HCT116 (cell line): ENCODE results near the gene NDUFAF5.

Experiments used
- CTCF ChIP-seq, 3 experiments: fragments of 200-600 bp in 1 of 3; sonication (generic) in 1 of 3; IDR thresholded peaks in 2 of 3; conservative IDR thresholded peaks in 1 of 3; 2 replicates each; pipeline ENCODE4 v1.5.1; 2012 to 2017; ENCODE audit warnings: low read depth in 2 of 3, low read length in 2 of 3, antibody characterized with exemption in 1 of 3, borderline replicate concordance in 1 of 3, control low read depth in 1 of 3, mild to moderate bottlenecking in 1 of 3, mixed read lengths in 1 of 3, mixed run types in 1 of 3, moderate library complexity in 1 of 3; ENCODE audit not compliant: insufficient read depth in 1 of 3
- EZH2 ChIP-seq: fragments of 200-600 bp; sonication (generic); IDR thresholded peaks from 2 replicates; pipeline ENCODE4 v1.6.1; 2017; ENCODE audit warnings: antibody characterized with exemption, mixed run types
- EZH2phosphoT487 ChIP-seq: fragments of 200-600 bp; IDR thresholded peaks from 2 replicates; pipeline ENCODE4 v1.6.1; 2018; ENCODE audit warnings: antibody characterized with exemption, borderline replicate concordance
- POLR2A ChIP-seq: IDR thresholded peaks from 2 replicates; pipeline ENCODE4 v1.7.0; 2011; ENCODE audit warnings: borderline replicate concordance; ENCODE audit not compliant: insufficient read depth, insufficient read length; ENCODE audit errors: extremely low read depth
- SP1 ChIP-seq: IDR thresholded peaks from 2 replicates; pipeline ENCODE4 v1.6.1; 2012; ENCODE audit warnings: low read depth
- SRF ChIP-seq: IDR thresholded peaks from 2 replicates; pipeline ENCODE4 v1.6.1; 2012; ENCODE audit warnings: low read depth
- ZNF274 ChIP-seq: fragments of 200-500 bp; sonication (Bioruptor generic); IDR thresholded peaks from 2 replicates; pipeline ENCODE4 v1.6.1; 2014; ENCODE audit warnings: mild to moderate bottlenecking, low read depth, low read length, inconsistent platforms

DNA sequence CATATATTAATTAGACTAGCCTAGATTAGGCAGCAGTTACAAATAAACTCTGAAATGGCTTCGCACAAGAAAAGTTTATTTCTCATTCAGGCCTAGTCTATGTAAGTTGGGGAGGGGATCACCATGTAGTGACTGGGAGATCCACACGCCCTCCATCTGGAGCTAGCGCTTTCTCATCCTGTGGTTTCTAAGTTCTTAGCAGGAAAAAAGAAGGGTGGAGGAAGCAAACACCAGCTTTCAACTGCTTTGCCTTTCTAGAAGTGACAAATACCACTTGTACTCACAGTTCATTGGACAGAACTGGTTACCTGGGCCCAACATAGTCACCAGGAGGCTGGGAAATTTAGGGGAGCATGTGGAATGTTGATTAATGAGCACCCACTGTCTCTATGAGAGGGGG is 46.6 kb downstream of the NDUFAF5 start:
- no peak for TF ChIP-seq SRF
- TF ChIP-seq SP1: no peak
- no peak for TF ChIP-seq ZNF274
- TF ChIP-seq EZH2phosphoT487: no peak
- TF ChIP-seq CTCF (IDR thresholded peaks at IDR 0.05 in 2 of 3, conservative IDR thresholded peaks at IDR 0.05 in 1 of 3; ENCODE audit: borderline replicate concordance in 1 of 3, insufficient read depth in 1 of 3, low read depth in 2 of 3, low read length in 2 of 3): no peak
- no peak for TF ChIP-seq POLR2A
- TF ChIP-seq EZH2: no peak
